ENCODE data around the gene CNKSR2. TPM values are rescaled to one million over a fixed set of nuclear protein-coding genes. Genes with fewer than 3 reads are reported as not detected.

Gene CNKSR2
- total RNA-seq, 1 experiment from 2014 or later: not detected

GRCh38 chrX:21440911-21441310 lies 66.7 kb downstream of the CNKSR2 start:
- ATAC-seq (no peak), DNase-seq (ENCODE audit: low read depth, low spot score) (no peak)
- no peaks in the 10 kb centered on the region for H3K27me3 ChIP-seq (ENCODE audit: insufficient read depth, low read length)
- ChIA-PET RAD21 (ENCODE audit: low non-redundant PET in 1 of 2, low total read pairs in 2 of 2, uncharacterized antibody in 2 of 2, unreplicated experiment in 2 of 2) (no interaction called here), POLR2A (no interaction called here), CTCF (no interaction called here)
- no TSS peak for BruUV-seq (replicated peaks)
- intact Hi-C loops (cut with micrococcal nuclease): no loop called here
- H3K4me1 ChIP-seq (ENCODE audit: control insufficient read depth in 1 of 2, insufficient read depth in 2 of 2, low read length in 2 of 2): no peaks in the 10 kb centered on the region
- TF ChIP-seq POLR2A (IDR thresholded peaks at IDR 0.05; ENCODE audit: borderline replicate concordance, extremely low read depth, insufficient read depth, insufficient read length): no peak
- TF ChIP-seq MAX (IDR thresholded peaks at IDR 0.05): no peak
- no peak for TF ChIP-seq EZH2phosphoT487 (IDR thresholded peaks at IDR 0.05; ENCODE audit: borderline replicate concordance)
- no peak for TF ChIP-seq SIN3A (IDR thresholded peaks at IDR 0.05; ENCODE audit: low read depth)
- TF ChIP-seq ZFX (IDR thresholded peaks at IDR 0.05): no peak
- TF ChIP-seq SRF (IDR thresholded peaks at IDR 0.05; ENCODE audit: low read depth): no peak
- TF ChIP-seq CEBPB (IDR thresholded peaks at IDR 0.05; ENCODE audit: low read depth): no peak
- no peak for TF ChIP-seq RAD21 (IDR thresholded peaks at IDR 0.05; ENCODE audit: low read depth)
- TF ChIP-seq, protein P1, sequence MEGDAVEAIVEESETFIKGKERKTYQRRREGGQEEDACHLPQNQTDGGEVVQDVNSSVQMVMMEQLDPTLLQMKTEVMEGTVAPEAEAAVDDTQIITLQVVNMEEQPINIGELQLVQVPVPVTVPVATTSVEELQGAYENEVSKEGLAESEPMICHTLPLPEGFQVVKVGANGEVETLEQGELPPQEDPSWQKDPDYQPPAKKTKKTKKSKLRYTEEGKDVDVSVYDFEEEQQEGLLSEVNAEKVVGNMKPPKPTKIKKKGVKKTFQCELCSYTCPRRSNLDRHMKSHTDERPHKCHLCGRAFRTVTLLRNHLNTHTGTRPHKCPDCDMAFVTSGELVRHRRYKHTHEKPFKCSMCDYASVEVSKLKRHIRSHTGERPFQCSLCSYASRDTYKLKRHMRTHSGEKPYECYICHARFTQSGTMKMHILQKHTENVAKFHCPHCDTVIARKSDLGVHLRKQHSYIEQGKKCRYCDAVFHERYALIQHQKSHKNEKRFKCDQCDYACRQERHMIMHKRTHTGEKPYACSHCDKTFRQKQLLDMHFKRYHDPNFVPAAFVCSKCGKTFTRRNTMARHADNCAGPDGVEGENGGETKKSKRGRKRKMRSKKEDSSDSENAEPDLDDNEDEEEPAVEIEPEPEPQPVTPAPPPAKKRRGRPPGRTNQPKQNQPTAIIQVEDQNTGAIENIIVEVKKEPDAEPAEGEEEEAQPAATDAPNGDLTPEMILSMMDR (IDR thresholded peaks at IDR 0.05 in 2 of 3, conservative IDR thresholded peaks at IDR 0.05 in 1 of 3; ENCODE audit: borderline replicate concordance in 1 of 3, insufficient read depth in 1 of 3, low read depth in 2 of 3, low read length in 2 of 3): no peak
- TF ChIP-seq ELF1 (IDR thresholded peaks at IDR 0.05; ENCODE audit: borderline replicate concordance, low read depth): no peak
- no peak for TF ChIP-seq EZH2 (IDR thresholded peaks at IDR 0.05)
- H3K4me2 ChIP-seq (ENCODE audit: low read length): no peak overlapping the region
- no peak overlapping the region for H3K9ac ChIP-seq (ENCODE audit: low read length)
- H3K36me3 ChIP-seq (ENCODE audit: control insufficient read depth in 1 of 2, insufficient read depth in 2 of 2, low read length in 2 of 2): no peaks in the 10 kb centered on the region
- no peaks in the 10 kb centered on the region for H3K9me2 ChIP-seq (ENCODE audit: insufficient read depth)
- no peak overlapping the region for H2AFZ ChIP-seq (ENCODE audit: low read depth, low read length, poor library complexity, severe bottlenecking)
- H3K9me3 ChIP-seq (ENCODE audit: control insufficient read depth in 1 of 2, insufficient read depth in 1 of 2, low read depth in 1 of 2, low read length in 2 of 2): no peaks in the 10 kb centered on the region
- H4K20me1 ChIP-seq (ENCODE audit: insufficient read depth): no peaks in the 10 kb centered on the region
- H3K27ac ChIP-seq (ENCODE audit: low read depth, low read length): no peak overlapping the region
- H3K79me2 ChIP-seq (ENCODE audit: insufficient read depth, low read length): no peaks in the 10 kb centered on the region
- no peak overlapping the region for H3K4me3 ChIP-seq (replicated peaks in 1 of 2; ENCODE audit: low read depth in 1 of 2, low read length in 2 of 2)

All from HCT116 (cell line).